ENCODE results near the gene SMARCA2.
"Not testable (repeated sequence)": the region's sequence is repeated elsewhere in the genome, so short reads cannot be mapped to it uniquely, and the experiment has no call there.

The SMARCA2 gene

DNA sequence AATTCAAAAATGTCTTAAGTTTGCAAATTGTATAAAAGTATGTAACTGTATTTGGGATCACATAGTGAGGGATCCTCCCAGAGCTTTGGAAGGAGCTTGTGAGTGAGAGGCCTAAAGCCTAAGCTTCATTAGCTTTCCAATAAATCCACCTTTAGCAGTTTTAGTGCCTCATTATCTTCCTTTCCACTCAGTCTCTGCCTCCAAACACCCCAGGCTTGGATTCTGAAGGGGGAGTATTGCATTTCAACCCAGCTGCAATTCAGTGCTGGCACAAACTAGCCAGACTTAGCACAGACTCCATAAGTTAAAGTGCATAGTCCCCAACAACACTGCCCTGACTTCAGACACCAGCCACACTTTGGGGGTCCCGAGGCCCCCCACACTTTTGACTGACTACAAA lies 113.5 kb downstream of the SMARCA2 start:
- Histone ChIP-seq H3K9me3 (ENCODE audit: control insufficient read depth in 5 of 5, low read length in 5 of 5) (no peaks in the 10 kb centered on the region), H3K36me3 (ENCODE audit: control insufficient read depth in 5 of 5, insufficient read depth in 5 of 5, low read length in 5 of 5) (peaks cover 11 to 32% (median 23%) of the 10 kb centered on the region in 5 donors), H3K9ac (ENCODE audit: low read length in 5 of 5) (no peak overlapping the region), H3K4me1 (ENCODE audit: control insufficient read depth in 5 of 5, insufficient read depth in 5 of 5, low read length in 5 of 5) (peaks cover 0 to 44% (median 41%) of the 10 kb centered on the region in 5 donors), H3K27me3 (ENCODE audit: control insufficient read depth in 5 of 5, insufficient read depth in 4 of 5, low read length in 5 of 5) (no peaks in the 10 kb centered on the region), H3K4me3 (ENCODE audit: low read depth in 1 of 5, low read length in 5 of 5) (no peak overlapping the region), H3K27ac (ENCODE audit: low read depth, low read length) (no peak overlapping the region)

DNA sequence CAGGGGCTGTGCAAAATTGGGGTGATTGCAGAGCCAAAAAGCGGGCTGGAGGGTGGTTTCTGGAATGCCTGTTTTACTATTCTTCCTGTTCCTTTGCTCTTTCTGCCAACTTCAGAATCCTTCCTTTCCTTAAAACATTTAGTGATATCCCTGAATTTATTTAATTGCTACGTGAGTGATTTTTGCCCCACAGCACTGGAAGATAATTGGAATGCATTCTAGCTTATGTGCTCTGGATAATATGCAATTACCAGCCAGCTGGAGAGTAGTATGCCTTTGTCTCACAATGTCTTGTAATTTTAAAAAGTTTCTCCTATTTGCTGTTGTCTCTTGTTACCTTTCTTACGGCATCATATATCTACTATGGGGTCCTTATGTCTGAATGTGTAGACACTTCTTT lies 115.8 kb downstream of the SMARCA2 start:
- H3K4me3 ChIP-seq (ENCODE audit: low read depth in 1 of 5, low read length in 5 of 5), result no peak overlapping the region
- H3K27me3 ChIP-seq (ENCODE audit: control insufficient read depth in 5 of 5, insufficient read depth in 4 of 5, low read length in 5 of 5), result no peaks in the 10 kb centered on the region
- H3K4me1 ChIP-seq (ENCODE audit: control insufficient read depth in 5 of 5, insufficient read depth in 5 of 5, low read length in 5 of 5), result peaks cover 0 to 40% (median 38%) of the 10 kb centered on the region in 5 donors
- peaks cover 4 to 30% (median 21%) of the 10 kb centered on the region in 5 donors for H3K36me3 ChIP-seq (ENCODE audit: control insufficient read depth in 5 of 5, insufficient read depth in 5 of 5, low read length in 5 of 5)
- no peaks in the 10 kb centered on the region for H3K9me3 ChIP-seq (ENCODE audit: control insufficient read depth in 5 of 5, low read length in 5 of 5)
- no peak overlapping the region for H3K27ac ChIP-seq (ENCODE audit: low read depth, low read length)
- H3K9ac ChIP-seq (ENCODE audit: low read length in 5 of 5), result no peak overlapping the region

- Histone ChIP-seq H3K4me1 (ENCODE audit: control insufficient read depth in 5 of 5, insufficient read depth in 5 of 5, low read length in 5 of 5) (peaks cover 0 to 28% (median 21%) of the 10 kb centered on the region in 5 donors), H3K4me3 (ENCODE audit: low read depth in 1 of 5, low read length in 5 of 5) (no peak overlapping the region), H3K27ac (ENCODE audit: low read depth, low read length) (no peak overlapping the region), H3K9ac (ENCODE audit: low read length in 5 of 5) (no peak overlapping the region), H3K36me3 (ENCODE audit: control insufficient read depth in 5 of 5, insufficient read depth in 5 of 5, low read length in 5 of 5) (peaks cover 4 to 43% (median 21%) of the 10 kb centered on the region in 5 donors), H3K9me3 (ENCODE audit: control insufficient read depth in 5 of 5, low read length in 5 of 5) (no peaks in the 10 kb centered on the region), H3K27me3 (ENCODE audit: control insufficient read depth in 5 of 5, insufficient read depth in 4 of 5, low read length in 5 of 5) (no peaks in the 10 kb centered on the region)
These were observed 117.4 kb downstream of the SMARCA2 start for GRCh38 chr9:2132484-2133082.

DNA sequence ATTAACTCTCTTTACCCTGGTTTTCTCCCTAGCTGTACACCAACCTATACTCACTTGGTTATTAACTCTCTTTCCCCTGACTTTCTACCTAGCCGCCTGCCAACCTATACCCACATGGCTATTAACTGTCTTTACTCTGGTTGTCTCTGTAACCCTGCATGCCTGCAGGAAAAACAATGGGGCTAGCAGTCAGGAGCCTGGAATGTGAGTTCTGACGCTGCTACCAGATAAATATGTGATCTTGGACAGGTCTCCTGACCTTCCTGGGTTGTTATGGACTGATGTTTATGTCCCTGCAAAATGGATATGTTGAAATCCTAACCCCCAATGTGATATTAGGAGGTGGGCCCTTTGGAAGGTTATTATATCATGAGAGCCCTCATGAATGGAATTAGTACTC lies 119.2 kb downstream of the SMARCA2 start:
- no peak overlapping the region for H3K9ac ChIP-seq (ENCODE audit: low read length in 5 of 5)
- H3K27me3 ChIP-seq (ENCODE audit: control insufficient read depth in 5 of 5, insufficient read depth in 4 of 5, low read length in 5 of 5), result no peaks in the 10 kb centered on the region
- H3K36me3 ChIP-seq (ENCODE audit: control insufficient read depth in 5 of 5, insufficient read depth in 5 of 5, low read length in 5 of 5), result peaks cover 4 to 32% (median 17%) of the 10 kb centered on the region in 5 donors
- H3K4me3 ChIP-seq (ENCODE audit: low read depth in 1 of 5, low read length in 5 of 5), result no peak overlapping the region
- H3K9me3 ChIP-seq (ENCODE audit: control insufficient read depth in 5 of 5, low read length in 5 of 5), result no peaks in the 10 kb centered on the region
- H3K27ac ChIP-seq (ENCODE audit: low read depth, low read length), result no peak overlapping the region
- H3K4me1 ChIP-seq (ENCODE audit: control insufficient read depth in 5 of 5, insufficient read depth in 5 of 5, low read length in 5 of 5), result peaks cover 0 to 17% (median 10%) of the 10 kb centered on the region in 5 donors

DNA sequence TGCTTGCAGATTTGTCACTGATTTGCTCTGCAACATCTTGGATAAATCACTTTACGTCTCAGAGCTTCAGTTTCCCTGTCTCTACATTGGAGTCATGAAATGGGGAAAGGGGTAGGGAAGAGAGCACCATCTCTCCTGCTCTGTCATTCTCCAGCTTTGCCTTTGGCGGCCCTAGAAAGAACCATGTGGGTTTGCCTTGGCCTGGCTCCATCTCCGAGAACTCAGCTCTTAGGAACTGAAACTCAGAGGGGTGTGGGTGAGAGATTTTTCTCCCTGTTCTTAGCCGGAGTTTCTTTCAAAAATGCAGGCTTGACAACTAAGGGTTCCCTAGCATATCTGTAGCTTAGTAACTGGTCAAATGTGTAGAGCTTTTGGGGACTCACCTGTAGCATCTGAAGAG lies 123.5 kb downstream of the SMARCA2 start:
- Histone ChIP-seq H3K36me3 (ENCODE audit: control insufficient read depth in 5 of 5, insufficient read depth in 5 of 5, low read length in 5 of 5) (peaks cover 8 to 28% (median 19%) of the 10 kb centered on the region in 5 donors), H3K27ac (ENCODE audit: low read depth, low read length) (no peak overlapping the region), H3K4me3 (ENCODE audit: low read depth in 1 of 5, low read length in 5 of 5) (no peak overlapping the region), H3K4me1 (ENCODE audit: control insufficient read depth in 5 of 5, insufficient read depth in 5 of 5, low read length in 5 of 5) (peaks cover 0 to 8% (median 0%) of the 10 kb centered on the region in 5 donors), H3K9ac (ENCODE audit: low read length in 5 of 5) (no peak overlapping the region), H3K27me3 (ENCODE audit: control insufficient read depth in 5 of 5, insufficient read depth in 4 of 5, low read length in 5 of 5) (no peaks in the 10 kb centered on the region), H3K9me3 (ENCODE audit: control insufficient read depth in 5 of 5, low read length in 5 of 5) (no peaks in the 10 kb centered on the region)

- Histone ChIP-seq H3K4me1 (ENCODE audit: control insufficient read depth in 5 of 5, insufficient read depth in 5 of 5, low read length in 5 of 5) (peaks cover 0 to 8% (median 0%) of the 10 kb centered on the region in 5 donors), H3K27ac (ENCODE audit: low read depth, low read length) (no peak overlapping the region), H3K4me3 (ENCODE audit: low read depth in 1 of 5, low read length in 5 of 5) (no peak overlapping the region), H3K27me3 (ENCODE audit: control insufficient read depth in 5 of 5, insufficient read depth in 4 of 5, low read length in 5 of 5) (no peaks in the 10 kb centered on the region), H3K9ac (ENCODE audit: low read length in 5 of 5) (no peak overlapping the region), H3K9me3 (ENCODE audit: control insufficient read depth in 5 of 5, low read length in 5 of 5) (no peaks in the 10 kb centered on the region), H3K36me3 (ENCODE audit: control insufficient read depth in 5 of 5, insufficient read depth in 5 of 5, low read length in 5 of 5) (peaks cover 0 to 23% (median 17%) of the 10 kb centered on the region in 5 donors)
These were observed 125.6 kb downstream of the SMARCA2 start for GRCh38 chr9:2140600-2141223.

DNA sequence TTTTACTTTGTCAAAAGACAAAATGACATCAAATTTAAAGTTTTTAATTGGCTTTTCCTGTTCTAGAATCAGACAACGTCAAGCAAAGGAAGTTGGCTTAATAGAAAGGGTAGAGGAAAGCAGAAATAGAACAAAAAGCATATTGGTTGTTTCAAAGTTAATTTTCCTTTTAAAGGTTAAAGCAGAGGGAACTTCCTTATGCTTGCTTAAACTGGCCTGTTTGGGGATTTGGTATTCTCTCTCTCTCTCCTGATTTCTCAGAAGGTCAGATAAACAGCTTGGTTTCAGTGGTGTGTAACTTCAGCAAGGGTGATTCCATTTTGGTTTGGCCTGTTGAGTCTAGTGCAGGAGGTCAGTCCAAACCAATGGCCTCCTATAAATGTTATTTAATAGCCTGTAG lies 127.1 kb downstream of the SMARCA2 start:
- Histone ChIP-seq H3K27me3 (ENCODE audit: control insufficient read depth in 5 of 5, insufficient read depth in 4 of 5, low read length in 5 of 5) (no peaks in the 10 kb centered on the region), H3K4me3 (ENCODE audit: low read depth in 1 of 5, low read length in 5 of 5) (no peak overlapping the region), H3K9me3 (ENCODE audit: control insufficient read depth in 5 of 5, low read length in 5 of 5) (no peaks in the 10 kb centered on the region), H3K36me3 (ENCODE audit: control insufficient read depth in 5 of 5, insufficient read depth in 5 of 5, low read length in 5 of 5) (peaks cover 0 to 15% (median 12%) of the 10 kb centered on the region in 5 donors), H3K9ac (ENCODE audit: low read length in 5 of 5) (no peak overlapping the region), H3K4me1 (ENCODE audit: control insufficient read depth in 5 of 5, insufficient read depth in 5 of 5, low read length in 5 of 5) (peaks cover 0 to 8% (median 0%) of the 10 kb centered on the region in 5 donors), H3K27ac (ENCODE audit: low read depth, low read length) (no peak overlapping the region)

DNA sequence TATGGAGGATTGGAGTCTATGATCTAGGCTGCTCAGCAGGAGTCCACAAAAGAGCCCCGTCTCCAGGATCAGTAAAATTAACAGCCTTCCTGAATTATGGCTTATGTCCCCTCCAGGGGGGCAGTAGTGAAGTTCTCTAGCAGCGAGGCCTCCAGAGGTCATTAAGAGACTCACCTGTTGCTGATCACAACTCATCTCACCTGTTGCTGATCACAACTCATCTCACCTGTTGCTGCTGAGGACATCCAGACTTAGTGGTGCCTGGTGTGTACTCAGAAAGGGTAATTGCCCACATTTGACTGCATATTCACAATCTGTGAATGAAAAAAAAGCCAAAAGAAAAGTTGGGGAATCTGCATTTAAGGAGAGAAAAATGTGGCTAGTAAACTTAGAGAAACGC lies 129.5 kb downstream of the SMARCA2 start:
- H3K9me3 ChIP-seq (ENCODE audit: control insufficient read depth in 5 of 5, low read length in 5 of 5), result no peaks in the 10 kb centered on the region
- H3K9ac ChIP-seq (ENCODE audit: low read length in 5 of 5), result peak overlapping the region in 1 of 5 donors; percentile 27
- peaks cover 0 to 8% (median 0%) of the 10 kb centered on the region in 5 donors for H3K4me1 ChIP-seq (ENCODE audit: control insufficient read depth in 5 of 5, insufficient read depth in 5 of 5, low read length in 5 of 5)
- H3K27me3 ChIP-seq (ENCODE audit: control insufficient read depth in 5 of 5, insufficient read depth in 4 of 5, low read length in 5 of 5), result no peaks in the 10 kb centered on the region
- no peak overlapping the region for H3K4me3 ChIP-seq (ENCODE audit: low read depth in 1 of 5, low read length in 5 of 5)
- H3K36me3 ChIP-seq (ENCODE audit: control insufficient read depth in 5 of 5, insufficient read depth in 5 of 5, low read length in 5 of 5), result peaks cover 0 to 11% (median 5%) of the 10 kb centered on the region in 5 donors
- H3K27ac ChIP-seq (ENCODE audit: low read depth, low read length), result no peak overlapping the region

DNA sequence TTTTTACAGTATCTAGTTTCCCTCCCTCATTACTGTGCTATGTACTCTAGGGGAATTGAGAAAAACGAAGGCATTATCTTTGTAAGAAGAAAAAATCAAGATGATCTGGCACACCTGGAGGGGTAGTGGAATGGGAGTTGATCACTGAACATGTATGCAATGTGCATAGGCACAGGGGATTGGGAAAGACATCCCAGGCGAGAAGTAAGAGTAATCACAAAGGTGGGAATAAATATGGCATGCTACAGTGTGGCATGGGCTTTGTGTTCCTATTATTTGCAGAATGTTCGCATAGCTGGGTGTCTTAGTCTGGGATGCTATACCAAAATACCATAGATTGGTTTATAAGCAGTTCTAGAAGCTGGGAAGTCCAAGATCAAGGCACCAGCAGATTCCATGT lies 130.6 kb downstream of the SMARCA2 start:
- H3K9me3 ChIP-seq (ENCODE audit: control insufficient read depth in 5 of 5, low read length in 5 of 5), result no peaks in the 10 kb centered on the region
- peaks cover 0 to 8% (median 0%) of the 10 kb centered on the region in 5 donors for H3K4me1 ChIP-seq (ENCODE audit: control insufficient read depth in 5 of 5, insufficient read depth in 5 of 5, low read length in 5 of 5)

DNA sequence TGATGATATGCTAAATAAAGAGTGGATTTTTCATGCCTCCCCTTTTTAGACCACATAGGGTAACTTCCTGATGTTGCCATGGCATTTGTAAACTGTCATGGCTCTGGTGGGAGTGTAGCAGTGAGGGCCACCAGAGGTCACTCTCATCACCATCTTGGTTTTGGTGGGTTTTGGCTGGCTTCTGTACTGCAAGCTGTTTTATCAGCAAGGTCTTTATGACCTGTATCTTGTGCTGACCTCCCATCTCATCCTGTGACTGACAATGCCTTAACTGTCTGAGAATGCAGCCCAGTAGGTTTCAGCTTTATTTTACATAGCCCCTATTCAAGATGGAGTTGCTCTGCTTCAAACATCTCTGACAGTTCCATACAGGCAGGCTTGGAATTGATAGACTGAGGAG lies 131.6 kb downstream of the SMARCA2 start:
- not testable (repeated sequence) for H3K9ac ChIP-seq (ENCODE audit: low read length in 5 of 5); H3K4me3 ChIP-seq (ENCODE audit: low read depth in 1 of 5, low read length in 5 of 5); H3K4me1 ChIP-seq (ENCODE audit: control insufficient read depth in 5 of 5, insufficient read depth in 5 of 5, low read length in 5 of 5); H3K27me3 ChIP-seq (ENCODE audit: control insufficient read depth in 5 of 5, insufficient read depth in 4 of 5, low read length in 5 of 5); H3K27ac ChIP-seq (ENCODE audit: low read depth, low read length); H3K9me3 ChIP-seq (ENCODE audit: control insufficient read depth in 5 of 5, low read length in 5 of 5)
- H3K36me3 ChIP-seq (ENCODE audit: control insufficient read depth in 5 of 5, insufficient read depth in 5 of 5, low read length in 5 of 5), result peaks cover 3 to 10% (median 4%) of the 10 kb centered on the region in 5 donors

More for the DNA sequence above, 130.6 kb downstream of the SMARCA2 start:
- Histone ChIP-seq H3K9ac (ENCODE audit: low read length in 5 of 5) (no peak overlapping the region), H3K27me3 (ENCODE audit: control insufficient read depth in 5 of 5, insufficient read depth in 4 of 5, low read length in 5 of 5) (no peaks in the 10 kb centered on the region), H3K36me3 (ENCODE audit: control insufficient read depth in 5 of 5, insufficient read depth in 5 of 5, low read length in 5 of 5) (peaks cover 3 to 10% (median 4%) of the 10 kb centered on the region in 5 donors), H3K27ac (ENCODE audit: low read depth, low read length) (no peak overlapping the region), H3K4me3 (ENCODE audit: low read depth in 1 of 5, low read length in 5 of 5) (no peak overlapping the region)
